ENCODE results near the gene RNF111. TPM values are rescaled to one million over a fixed set of nuclear protein-coding genes. Genes with fewer than 3 reads are reported as not detected.

Gene RNF111
- total and polyA plus RNA-seq, 2 of the 13 experiments (the other 11 are each of a cell fraction or from before 2014, with no cell fraction given), result 12.1 to 23.1 TPM

DNA sequence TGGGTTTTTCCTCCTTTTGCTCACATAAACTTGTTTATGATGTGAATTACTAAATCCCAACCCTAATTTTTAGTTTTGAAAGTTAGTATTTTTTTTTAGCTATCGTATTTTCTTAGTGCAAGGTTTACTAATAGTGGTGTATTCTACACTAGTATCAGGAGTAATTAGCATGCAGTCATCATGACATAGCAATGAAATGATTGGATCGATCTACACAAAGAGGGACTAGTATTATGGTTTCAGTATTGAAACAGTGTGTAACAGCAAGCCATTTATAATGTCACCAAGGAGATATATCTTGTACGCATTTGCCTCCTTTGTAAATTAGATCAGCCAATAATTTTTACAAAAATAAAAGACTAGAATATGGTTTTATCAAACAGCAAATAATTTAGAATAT is 38.7 kb downstream of the RNF111 start (continued):
- TF ChIP-seq, protein P1, sequence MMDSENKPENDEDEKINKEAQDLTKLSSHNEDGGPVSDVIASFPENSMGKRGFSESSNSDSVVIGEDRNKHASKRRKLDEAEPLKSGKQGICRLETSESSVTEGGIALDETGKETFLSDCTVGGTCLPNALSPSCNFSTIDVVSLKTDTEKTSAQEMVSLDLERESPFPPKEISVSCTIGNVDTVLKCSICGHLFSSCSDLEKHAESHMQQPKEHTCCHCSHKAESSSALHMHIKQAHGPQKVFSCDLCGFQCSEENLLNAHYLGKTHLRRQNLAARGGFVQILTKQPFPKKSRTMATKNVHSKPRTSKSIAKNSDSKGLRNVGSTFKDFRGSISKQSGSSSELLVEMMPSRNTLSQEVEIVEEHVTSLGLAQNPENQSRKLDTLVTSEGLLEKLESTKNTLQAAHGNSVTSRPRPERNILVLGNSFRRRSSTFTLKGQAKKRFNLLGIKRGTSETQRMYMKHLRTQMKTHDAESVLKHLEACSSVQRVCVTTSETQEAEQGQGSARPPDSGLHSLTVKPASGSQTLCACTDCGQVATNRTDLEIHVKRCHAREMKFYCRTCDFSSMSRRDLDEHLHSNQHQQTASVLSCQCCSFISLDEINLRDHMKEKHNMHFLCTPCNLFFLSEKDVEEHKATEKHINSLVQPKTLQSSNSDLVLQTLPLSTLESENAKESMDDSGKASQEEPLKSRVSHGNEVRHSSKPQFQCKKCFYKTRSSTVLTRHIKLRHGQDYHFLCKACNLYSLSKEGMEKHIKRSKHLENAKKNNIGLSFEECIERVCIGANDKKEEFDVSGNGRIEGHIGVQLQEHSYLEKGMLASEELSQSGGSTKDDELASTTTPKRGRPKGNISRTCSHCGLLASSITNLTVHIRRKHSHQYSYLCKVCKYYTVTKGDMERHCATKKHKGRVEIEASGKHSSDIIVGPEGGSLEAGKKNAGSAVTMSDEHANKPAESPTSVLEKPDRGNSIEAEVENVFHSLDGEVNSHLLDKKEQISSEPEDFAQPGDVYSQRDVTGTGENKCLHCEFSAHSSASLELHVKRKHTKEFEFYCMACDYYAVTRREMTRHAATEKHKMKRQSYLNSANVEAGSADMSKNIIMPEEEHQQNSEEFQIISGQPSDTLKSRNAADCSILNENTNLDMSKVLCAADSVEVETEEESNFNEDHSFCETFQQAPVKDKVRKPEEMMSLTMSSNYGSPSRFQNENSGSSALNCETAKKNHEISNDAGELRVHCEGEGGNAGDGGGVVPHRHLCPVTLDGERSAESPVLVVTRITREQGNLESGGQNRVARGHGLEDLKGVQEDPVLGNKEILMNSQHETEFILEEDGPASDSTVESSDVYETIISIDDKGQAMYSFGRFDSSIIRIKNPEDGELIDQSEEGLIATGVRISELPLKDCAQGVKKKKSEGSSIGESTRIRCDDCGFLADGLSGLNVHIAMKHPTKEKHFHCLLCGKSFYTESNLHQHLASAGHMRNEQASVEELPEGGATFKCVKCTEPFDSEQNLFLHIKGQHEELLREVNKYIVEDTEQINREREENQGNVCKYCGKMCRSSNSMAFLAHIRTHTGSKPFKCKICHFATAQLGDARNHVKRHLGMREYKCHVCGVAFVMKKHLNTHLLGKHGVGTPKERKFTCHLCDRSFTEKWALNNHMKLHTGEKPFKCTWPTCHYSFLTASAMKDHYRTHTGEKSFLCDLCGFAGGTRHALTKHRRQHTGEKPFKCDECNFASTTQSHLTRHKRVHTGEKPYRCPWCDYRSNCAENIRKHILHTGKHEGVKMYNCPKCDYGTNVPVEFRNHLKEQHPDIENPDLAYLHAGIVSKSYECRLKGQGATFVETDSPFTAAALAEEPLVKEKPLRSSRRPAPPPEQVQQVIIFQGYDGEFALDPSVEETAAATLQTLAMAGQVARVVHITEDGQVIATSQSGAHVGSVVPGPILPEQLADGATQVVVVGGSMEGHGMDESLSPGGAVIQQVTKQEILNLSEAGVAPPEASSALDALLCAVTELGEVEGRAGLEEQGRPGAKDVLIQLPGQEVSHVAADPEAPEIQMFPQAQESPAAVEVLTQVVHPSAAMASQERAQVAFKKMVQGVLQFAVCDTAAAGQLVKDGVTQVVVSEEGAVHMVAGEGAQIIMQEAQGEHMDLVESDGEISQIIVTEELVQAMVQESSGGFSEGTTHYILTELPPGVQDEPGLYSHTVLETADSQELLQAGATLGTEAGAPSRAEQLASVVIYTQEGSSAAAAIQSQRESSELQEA (CRISPR knock-in tag; IDR thresholded peaks at IDR 0.05; ENCODE audit: not compliant biosample characterization), result no peak
- no peak for TF ChIP-seq KDM1A (CRISPR knock-in tag; IDR thresholded peaks at IDR 0.05)
- TF ChIP-seq, protein P2, sequence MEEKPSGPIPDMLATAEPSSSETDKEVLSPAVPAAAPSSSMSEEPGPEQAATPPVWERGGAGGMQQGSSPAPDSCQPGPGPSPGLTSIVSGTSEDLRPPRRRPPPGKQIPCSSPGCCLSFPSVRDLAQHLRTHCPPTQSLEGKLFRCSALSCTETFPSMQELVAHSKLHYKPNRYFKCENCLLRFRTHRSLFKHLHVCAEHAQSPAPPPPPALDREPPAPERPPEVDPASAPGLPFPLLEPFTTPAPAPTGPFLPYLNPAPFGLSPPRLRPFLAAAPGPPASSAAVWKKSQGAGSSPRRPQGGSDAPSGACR (CRISPR knock-in tag; IDR thresholded peaks at IDR 0.05), result no peak
